NCI-H2107 treated with DMSO at 0.1 percent for 48 hours (cell line): ENCODE measurements around the gene DNAH2.

ENCODE experiments used
- DNase-seq: peaks from one replicate; lab custom pipeline; 2025; ENCODE audit not compliant: unreplicated experiment; lab: John Stamatoyannopoulos, UW

Gene DNAH2

DNA sequence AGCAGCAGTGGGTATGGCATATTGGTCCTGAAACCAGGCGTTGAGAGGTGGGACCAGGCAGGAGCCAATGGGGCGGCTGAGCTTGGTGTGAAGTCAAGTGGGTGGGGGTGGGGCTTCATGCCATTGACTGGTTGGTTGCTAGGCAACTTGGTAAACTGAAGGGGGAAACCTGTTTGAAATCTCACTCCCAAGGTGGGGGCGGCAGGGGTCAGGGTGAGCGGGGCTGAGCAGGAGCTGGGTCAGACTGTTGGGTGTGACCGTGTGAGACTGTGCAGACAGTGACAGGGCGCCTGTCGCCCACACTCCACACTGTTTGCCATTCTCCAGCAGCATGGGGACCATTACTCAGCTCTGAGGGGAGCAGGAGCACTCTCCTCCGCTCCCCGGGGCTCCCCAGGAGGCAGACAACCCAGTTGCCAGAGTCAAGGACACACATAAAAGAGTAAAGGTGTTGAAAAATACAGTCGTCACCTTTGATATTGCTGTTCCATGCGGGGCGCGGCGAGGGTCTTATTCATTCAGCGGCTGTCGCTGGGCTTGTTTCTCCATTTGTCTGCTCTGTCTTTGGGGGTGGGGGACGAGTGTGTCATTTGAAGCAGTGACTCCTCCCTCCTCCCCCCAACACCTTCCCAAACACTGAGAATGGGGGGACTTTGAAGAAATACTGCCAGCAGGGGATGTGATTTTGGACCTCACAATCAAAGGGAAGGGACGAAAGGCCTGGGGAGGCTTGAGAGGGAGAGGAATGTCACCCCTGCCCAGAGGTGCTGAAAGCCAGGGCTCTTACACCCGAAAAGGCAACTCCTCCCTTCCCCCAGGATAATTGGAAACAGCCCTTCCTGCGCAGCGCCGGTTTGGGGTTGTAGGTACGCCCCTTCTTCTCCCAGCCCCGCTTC is 13.7 kb upstream of the DNAH2 start:
- no peak for DNase-seq

DNA sequence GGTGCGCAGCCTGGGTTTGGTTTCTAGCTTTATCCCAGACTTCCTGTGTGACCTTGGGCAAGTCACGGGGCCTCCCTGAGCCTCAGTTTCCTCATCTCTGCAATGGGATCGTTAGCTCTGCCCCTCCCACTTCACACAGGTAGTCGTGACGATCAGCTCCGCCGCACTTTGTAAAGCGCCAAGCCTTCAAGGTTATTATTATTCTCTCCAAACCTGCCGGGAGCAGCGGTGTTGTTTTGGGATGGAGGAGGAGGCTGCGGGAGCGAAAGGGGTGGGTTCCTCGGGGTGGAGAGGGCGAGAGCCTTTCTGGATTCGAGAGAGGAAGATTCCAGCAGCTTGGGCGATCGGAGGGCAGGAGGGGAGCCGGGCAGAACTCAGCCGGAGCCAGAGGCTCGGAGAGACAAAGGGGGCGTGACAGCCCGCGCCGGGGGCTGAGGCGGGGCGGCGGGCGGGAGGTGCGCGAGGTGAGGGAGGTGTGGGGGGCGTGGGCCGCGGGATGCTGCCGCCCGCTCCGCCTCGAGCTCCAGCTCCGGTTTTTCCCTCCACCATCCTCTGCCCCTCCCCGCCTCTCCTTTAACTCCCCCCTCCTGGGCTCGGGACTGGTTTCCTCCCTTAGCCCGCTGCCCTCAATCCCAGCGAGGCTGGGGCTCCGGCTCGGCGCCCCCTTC is 12.8 kb upstream of the DNAH2 start, which contains the start of gene EFNB3:
Gene EFNB3, plus strand, starts transcription at position 602 of the 668 bp plus-strand sequence. CDS start 397 bp downstream, outside the sequence.
- no peak for DNase-seq

DNA sequence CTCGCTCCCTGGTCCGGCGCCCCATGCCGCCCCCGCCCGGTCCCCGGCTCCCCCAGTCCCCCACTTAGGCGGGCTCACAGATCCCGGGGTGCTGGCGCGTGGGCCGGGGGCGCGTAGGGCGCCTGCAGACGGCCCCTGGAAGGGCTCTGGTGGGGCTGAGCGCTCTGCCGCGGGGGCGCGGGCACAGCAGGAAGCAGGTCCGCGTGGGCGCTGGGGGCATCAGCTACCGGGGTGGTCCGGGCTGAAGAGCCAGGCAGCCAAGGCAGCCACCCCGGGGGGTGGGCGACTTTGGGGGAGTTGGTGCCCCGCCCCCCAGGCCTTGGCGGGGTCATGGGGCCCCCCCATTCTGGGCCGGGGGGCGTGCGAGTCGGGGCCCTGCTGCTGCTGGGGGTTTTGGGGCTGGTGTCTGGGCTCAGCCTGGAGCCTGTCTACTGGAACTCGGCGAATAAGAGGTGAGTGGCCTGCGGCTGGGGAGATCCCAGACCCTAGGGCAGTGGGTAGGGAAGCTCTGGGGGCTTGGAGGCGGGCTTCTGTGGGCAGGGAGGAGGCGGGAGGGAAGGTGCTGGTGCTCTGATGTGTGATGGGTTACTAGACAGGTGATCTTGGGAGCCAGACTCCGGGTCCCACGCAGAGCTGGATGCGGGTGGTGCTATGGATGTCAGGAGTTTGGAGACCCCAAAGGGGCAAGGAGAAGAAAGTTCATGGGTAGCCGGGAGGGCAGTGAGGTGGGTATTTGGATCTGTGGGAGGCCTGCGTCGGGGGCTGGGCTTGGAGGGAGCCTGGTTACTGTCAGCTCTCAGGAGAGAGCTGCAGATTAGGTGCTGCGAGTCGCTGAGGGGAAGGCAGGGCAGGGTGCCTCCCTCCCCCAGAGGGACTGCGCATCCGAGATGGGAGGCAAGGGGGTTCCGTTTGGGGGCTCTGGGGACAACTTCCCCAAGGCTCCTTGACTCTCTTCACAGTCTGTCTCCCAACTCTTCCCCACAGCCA is 12.0 kb upstream of the DNAH2 start:
- no peak for DNase-seq

DNA sequence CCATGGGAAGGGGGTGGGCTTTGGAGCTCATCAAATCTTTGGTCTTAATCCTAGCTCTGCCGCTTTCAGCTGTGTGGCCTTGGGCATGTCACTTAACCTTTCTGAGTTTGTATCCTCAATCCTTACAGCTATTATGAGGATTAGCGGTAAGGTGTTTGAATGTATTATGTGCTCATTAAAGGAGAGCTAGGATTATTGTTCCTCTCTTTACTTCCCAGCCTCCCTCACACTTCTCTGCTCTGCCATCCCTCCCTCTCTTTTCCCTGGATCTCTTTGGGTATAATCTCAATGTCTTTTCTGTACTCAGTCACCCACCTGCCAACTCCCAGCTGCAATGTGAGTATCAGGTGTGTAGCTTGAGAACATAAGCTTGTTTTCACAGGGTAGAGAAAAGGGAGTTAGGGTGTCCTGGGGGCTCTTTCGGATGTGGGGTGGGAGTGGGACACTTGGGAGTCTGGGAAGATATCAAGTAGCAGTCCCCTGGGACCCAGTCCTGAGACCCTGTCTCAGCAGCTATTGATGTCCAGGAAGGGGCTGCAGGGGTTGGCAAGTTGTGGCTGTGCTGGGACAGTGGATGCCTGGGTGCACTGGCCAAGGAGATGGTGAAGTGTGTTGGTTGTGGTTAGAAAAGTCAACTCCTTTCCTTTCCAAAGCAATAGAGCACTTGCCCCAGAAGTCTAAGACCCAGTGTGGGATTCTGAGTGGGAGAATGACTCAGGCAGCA is 10.8 kb upstream of the DNAH2 start:
- DNase-seq: no peak

DNA sequence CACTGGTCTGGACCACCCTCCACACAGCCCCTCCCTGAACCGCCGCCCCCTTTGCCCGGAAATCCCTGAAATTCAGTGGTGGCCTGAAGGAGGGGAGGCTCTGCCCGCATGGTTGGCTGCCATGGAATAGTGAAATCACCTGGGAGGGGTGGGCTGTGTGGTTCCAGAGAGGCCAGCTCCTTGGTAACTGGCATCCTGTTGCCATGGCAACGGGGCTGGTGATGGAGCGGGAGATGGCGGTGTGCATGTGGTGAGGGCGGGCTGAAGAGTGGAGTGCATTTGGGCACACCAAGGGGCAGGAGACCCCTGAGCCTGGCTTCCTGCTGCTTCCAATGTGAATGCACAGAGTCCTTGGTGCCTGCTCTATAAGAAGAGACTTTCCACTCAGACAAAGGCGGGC is 10.1 kb upstream of the DNAH2 start:
- DNase-seq: no peak

DNA sequence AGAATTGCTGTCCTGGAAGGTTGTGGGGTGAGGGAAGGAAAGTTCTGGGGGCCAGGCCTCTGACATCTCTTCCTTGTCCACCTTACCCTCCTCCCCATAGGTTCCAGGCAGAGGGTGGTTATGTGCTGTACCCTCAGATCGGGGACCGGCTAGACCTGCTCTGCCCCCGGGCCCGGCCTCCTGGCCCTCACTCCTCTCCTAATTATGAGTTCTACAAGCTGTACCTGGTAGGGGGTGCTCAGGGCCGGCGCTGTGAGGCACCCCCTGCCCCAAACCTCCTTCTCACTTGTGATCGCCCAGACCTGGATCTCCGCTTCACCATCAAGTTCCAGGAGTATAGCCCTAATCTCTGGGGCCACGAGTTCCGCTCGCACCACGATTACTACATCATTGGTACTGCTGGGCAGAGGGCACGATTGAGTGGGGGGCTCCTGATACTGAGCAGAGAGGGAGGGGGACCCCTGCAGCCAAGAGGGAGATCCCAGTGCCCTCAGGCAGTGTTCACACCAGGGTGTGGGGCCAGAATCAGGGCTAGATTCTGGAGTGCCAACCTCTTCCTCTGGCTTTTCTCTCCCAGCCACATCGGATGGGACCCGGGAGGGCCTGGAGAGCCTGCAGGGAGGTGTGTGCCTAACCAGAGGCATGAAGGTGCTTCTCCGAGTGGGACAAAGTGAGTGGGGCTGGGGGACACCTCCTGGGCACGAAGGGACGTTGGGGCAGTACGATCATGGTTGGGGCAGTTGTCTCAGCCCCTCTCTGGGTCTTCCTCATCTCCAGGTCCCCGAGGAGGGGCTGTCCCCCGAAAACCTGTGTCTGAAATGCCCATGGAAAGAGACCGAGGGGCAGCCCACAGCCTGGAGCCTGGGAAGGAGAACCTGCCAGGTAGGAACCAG is 9.4 kb upstream of the DNAH2 start:
- DNase-seq: no peak

DNA sequence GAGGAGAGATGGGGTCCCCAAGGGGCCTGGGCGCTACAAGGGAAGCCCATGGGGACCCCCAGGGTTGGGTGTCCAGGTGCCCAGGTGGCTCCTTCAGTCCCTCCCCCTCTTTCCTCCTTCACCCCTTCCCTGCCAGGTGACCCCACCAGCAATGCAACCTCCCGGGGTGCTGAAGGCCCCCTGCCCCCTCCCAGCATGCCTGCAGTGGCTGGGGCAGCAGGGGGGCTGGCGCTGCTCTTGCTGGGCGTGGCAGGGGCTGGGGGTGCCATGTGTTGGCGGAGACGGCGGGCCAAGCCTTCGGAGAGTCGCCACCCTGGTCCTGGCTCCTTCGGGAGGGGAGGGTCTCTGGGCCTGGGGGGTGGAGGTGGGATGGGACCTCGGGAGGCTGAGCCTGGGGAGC is 8.5 kb upstream of the DNAH2 start:
- DNase-seq: no peak

DNA sequence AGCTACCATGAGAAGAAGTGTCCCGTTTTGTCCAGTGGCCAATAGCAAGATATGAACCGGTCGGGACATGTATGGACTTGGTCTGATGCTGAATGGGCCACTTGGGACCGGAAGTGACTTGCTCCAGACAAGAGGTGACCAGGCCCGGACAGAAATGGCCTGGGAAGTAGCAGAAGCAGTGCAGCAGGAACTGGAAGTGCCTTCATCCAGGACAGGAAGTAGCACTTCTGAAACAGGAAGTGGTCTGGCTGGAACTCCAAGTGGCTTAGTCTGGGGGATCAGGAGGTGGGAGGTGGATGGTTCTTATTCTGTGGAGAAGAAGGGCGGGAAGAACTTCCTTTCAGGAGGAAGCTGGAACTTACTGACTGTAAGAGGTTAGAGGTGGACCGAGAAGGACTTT is 7.2 kb upstream of the DNAH2 start:
- DNase-seq: no peak

DNA sequence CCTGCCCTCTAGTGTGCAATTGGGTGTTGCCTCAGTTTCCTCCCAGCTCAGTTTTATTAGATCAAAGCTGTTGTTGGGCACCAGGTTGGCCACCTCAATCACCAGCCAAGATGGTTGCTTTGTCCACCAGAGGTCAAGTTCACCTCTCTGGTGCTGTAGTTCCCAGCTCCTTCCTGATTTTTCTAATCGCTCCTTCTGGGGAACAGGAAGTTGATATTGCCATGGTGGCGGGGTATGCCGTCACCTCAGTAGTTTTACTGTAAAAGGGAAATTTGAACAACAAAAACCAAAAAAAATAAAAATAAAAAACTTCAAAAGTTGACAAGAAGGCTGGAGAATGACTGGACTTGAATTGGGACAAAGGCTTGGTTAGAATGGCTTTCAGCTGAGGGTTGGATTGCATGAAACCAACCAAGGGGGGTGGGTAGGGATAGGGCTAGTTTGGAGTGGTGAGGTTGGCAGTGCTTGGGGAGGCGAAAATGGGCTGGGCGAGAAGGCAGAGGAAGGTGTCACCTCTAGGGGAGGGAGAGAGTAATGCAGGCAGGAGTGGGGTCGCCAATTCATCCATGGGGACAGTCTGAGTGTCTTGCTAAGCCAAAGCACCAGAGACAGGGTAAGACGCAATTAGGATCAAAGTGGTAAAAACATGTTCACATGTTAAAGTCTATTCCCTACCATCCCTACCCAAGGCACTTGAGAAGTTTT is 6.3 kb upstream of the DNAH2 start:
- no peak for DNase-seq

DNA sequence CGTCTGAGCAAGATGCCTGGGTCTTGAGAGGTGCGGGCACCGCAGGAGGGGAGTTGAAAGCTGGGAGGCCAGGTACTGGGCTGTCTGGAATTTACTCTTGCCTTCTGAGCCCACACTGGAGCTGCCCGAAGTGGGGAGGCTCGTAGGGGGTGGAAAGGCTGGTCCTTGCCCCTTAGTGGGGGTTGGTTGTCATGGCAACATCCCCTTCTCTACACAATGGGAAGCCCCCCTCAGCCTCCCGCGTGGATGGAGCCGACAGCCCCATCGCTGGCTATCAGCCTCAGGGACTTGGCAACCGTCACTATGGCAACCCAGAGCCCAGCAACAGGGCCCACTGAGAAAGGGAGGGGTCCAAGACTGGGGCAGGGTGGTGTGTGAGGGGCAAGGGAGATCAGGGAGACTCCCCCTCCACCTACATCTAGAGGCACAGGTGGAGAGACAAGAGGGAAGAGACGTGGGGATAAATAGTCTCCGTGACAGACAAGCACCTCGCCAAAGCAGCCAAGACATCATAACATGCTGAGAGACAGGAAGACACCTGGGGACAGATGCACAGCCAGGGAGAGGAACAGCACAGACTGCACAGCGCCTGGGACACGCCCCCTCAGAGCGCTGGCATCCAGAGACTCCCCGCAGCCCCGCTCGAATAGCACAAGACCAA is 5.3 kb upstream of the DNAH2 start:
- DNase-seq: no peak

DNA sequence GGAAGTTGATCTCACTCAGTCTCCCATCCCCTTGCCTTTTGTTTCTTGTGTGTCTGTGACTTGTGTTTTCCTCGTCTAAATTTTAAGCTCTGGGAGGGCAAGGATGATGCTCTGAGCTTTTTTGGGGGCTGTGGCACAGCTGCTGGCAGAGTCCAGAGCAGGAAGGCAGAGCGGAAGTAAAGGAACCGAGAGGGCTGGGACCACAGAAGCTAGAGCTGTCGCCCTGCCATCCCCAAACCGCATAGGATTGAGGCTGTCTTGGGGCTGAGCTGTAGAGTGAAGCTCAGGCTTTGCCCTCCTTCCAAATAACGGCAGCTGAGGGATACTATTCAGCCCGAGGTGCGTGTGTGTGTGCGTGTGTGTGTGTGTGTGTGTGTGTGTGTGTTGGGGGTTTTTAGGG is 3.8 kb upstream of the DNAH2 start:
- no peak for DNase-seq

DNA sequence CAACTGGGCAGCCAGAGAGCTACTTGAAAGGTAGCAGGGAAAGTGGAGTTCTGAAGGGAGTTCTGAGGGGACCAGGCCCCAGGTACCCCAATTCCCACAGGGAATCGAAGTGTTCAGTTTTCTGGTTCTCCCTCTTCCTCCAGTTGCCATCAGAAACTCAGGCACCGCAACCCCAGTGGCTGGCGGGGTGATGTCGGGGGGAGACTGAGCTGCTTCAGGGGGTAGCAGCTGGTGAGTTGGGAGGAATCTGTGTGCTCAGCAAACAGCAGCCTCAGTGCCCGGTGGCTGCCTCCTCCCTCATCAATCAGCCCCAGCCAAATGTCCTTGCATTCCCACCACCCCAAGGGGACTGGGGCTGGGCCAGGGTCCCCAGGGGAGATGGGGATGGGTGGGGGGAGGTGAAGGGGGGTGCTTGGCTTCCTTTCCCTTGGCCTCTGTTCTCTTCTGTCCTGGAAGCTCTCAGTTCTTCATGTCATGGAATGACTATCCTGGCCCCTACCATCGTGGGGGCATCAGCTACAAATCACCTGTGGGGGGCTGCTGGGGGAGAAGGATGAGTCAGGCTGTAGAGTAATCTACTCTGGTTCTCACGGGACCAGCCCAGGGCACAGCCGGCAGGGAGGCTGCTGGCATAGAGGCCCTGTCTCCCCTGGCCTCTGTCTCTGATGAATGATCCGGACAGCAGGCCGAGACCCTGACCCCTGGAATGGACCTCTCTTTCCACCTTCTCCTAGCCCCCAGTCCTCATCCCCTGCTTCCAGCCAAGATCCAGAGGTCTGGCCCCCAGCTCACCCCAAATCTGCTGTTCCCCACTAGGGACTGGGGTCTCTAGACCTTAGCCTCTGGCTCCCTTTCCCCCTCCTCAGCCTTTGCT is 2.6 kb upstream of the DNAH2 start:
- DNase-seq: no peak

DNA sequence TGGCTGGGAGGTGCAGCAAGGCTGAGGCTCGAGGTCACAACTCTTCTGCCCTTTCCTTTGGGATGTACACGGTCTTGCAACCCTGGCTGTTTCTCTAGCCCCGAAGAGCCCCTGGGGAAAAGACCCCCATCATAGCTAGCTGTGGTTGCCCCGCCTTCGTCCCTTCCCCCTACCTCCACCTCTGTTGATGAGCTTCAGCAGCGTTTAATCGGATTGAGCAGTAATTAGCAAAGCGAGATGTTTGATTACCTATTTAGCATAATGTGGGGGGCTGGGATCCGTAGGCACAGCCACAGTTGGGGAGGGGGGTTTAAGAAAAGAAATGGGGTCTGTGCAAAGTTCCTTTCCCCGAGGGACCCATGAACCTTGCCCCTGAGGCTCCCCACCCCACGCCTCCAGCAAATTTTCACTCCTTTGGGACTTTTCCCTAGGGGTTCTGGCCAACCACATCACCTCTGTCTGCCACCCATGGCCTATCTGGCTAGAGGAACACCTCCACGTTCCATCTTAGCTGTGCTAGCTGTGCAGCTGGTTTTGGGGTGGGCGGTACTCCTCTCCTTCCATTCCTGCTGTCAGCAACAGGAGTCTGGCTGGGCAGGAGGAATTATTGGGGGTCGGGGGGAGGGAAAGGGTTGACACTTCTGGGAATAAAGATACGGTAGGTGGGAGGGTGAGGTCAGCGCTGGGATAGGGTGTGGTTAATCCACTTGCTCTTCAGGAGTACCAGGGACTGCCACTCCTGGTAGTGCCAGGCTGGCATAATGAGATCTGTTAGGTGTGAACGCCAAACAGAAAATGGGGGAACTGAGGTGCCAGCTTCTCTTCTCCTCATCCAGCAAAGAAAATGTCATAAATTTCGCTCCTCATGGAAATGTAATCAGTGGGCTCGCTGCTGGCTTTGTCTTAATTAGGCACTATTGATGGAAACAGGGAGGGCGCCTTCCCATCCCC is 1.3 kb upstream of the DNAH2 start:
- no peak for DNase-seq

DNA sequence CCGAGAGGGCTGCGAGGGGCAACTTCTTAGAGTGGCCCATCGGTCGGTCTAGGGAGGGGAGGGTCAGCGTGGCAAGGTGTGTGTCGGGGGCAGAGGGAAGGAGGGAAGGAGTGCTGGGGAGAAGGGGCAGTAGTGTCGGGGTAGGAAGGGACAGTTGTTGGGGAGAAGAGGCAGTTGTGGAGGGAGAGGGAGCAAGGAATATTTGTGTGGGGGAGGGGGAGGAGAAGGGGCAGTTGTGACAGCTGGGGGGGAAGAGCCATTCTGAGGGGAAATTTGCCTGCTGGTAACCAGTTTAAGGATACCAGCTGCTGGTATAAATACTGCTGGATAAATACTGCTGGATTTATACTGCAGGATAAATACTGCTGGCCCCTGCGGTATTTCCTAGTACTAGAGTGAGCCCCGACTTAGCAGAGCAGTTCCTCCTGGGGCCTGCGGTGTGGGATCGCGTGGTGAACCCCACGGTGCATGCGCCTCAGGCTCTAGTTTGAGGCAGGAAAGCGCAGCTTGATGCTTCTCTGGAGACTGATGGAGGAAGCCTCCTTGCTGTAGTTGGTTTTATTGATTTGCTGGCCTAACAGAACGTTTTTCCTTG is 309 bp downstream of the DNAH2 start:
- DNase-seq: no peak

DNA sequence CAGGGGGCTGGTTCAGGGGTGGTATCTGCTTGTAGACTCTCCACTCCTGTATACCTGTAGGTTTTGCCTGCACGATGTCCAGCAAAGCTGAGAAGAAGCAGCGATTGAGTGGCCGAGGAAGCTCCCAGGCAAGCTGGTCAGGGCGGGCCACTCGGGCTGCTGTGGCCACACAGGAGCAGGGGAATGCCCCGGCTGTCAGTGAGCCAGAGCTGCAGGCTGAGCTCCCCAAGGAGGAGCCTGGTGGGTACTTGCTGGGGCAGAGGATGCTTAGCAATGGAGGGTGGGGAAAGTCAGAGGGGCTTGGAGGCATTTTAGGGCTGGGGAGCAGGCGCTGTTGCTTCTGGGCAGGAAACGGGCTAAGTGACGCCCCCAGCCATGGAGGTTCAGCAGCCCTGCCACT is 2.1 kb downstream of the DNAH2 start:
- DNase-seq: no peak

DNA sequence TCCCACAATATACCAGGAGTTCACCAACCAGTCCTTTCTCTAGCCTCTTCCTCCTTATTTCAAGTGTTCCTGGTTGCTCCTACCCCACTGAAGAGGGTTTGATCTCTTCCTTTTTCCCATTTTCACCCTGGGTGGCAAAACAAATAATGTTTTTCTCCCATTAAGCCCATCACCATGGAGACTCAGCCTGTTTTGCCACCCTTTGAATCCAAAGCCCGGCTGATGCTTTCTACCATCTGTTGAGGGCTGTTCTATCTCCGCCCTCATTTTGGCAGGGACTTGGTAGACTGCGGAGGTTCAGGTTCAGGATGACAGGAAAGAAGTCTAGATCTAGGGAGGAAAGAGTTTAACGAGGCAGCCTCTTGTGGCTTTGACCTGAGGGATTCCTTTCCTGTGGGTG is 2.6 kb downstream of the DNAH2 start:
- DNase-seq: no peak
